Mesothelial cell of epicardium (in vitro differentiated cells): ENCODE results near the gene KANSL2. TPM values are rescaled to one million over a fixed set of nuclear protein-coding genes. Genes with fewer than 3 reads are reported as not detected.

ENCODE experiments used
- DNase-seq, 2 experiments: peaks; one replicate each; pipeline ENCODE4 v3.0.0; 2021; ENCODE audit warnings: low spot score in 2 of 2; ENCODE audit not compliant: unreplicated experiment in 2 of 2
- H3K27ac Mint-ChIP-seq: 2 replicates; pipeline ENCODE4 v1.8.0; 2021; ENCODE audit warnings: mixed read lengths
- H3K27me3 Mint-ChIP-seq: 2 replicates; pipeline ENCODE4 v1.8.0; 2021; ENCODE audit warnings: low read depth, mixed read lengths
- H3K36me3 Mint-ChIP-seq: 2 replicates; pipeline ENCODE4 v1.8.0; 2021; ENCODE audit warnings: mixed read lengths
- H3K4me1 Mint-ChIP-seq: 2 replicates; pipeline ENCODE4 v1.8.0; 2021; ENCODE audit warnings: mixed read lengths
- H3K4me3 Mint-ChIP-seq: 2 replicates; pipeline ENCODE4 v1.8.0; 2021; ENCODE audit warnings: mild to moderate bottlenecking, moderate library complexity, mixed read lengths
- H3K9me3 Mint-ChIP-seq: 2 replicates; pipeline ENCODE4 v1.8.0; 2021; ENCODE audit warnings: mixed read lengths
- total RNA-seq: library from RNA; stranded (reverse); gene quantifications from 3 replicates; pipeline ENCODE4 v1.2.1, GENCODE V29; 2021
- TF ChIP-seq, protein P1 (sequence below): fragments of 200-600 bp; sonication (generic); IDR thresholded peaks from one replicate; pipeline ENCODE4 v1.5.0; 2021; ENCODE audit warnings: antibody characterized with exemption; ENCODE audit not compliant: unreplicated experiment

Gene KANSL2
- total RNA-seq, 1 donor from 2014 or later = 48.4 TPM

DNA sequence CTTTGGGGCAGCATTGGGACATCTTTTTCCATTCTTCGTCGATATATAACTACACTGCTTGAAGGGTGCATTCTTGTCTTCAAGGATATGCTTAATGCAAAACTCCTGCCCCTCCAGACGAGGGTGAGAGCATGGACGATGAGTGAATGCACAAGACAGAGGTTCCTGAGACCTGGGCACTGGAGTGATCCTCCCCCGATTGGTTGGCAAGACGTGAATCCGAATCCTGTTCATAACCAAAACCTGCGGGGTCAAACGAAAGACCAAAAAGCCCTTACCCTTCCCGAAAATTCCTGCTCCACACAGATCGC is 684 bp downstream of the KANSL2 start:
- TF ChIP-seq, protein P1, sequence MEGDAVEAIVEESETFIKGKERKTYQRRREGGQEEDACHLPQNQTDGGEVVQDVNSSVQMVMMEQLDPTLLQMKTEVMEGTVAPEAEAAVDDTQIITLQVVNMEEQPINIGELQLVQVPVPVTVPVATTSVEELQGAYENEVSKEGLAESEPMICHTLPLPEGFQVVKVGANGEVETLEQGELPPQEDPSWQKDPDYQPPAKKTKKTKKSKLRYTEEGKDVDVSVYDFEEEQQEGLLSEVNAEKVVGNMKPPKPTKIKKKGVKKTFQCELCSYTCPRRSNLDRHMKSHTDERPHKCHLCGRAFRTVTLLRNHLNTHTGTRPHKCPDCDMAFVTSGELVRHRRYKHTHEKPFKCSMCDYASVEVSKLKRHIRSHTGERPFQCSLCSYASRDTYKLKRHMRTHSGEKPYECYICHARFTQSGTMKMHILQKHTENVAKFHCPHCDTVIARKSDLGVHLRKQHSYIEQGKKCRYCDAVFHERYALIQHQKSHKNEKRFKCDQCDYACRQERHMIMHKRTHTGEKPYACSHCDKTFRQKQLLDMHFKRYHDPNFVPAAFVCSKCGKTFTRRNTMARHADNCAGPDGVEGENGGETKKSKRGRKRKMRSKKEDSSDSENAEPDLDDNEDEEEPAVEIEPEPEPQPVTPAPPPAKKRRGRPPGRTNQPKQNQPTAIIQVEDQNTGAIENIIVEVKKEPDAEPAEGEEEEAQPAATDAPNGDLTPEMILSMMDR = no peak
- peaks cover 17% of the 10 kb centered on the region for H3K36me3 Mint-ChIP-seq
- peaks cover 37% of the 10 kb centered on the region for H3K4me1 Mint-ChIP-seq
- peak overlapping the region; percentile 99 for H3K4me3 Mint-ChIP-seq
- no peak for DNase-seq
- no peaks in the 10 kb centered on the region for H3K9me3 Mint-ChIP-seq
- no peaks in the 10 kb centered on the region for H3K27me3 Mint-ChIP-seq
- peak overlapping the region; percentile 99 for H3K27ac Mint-ChIP-seq

DNA sequence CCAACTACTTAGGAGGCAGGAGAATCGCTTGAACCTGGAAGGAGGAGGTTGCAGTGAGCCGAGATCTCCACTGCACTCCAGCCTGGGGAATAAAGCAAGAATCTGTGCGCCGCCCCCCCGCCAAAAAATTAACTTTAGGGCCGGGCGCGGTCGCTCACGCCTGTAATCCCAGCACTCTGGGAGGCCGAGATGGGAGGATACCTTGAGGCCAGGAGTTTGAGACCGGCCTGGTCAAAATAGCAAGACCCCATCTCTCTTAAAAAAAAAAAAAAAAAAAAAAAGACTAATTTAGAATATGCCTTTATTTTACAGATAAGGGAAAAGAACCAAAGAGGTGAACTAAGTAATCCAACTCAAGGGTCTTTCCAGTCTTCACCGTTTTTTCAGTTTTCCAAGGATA is 1.2 kb downstream of the KANSL2 start:
- Mint-ChIP-seq H3K36me3 (peaks cover 17% of the 10 kb centered on the region), H3K27ac (peak overlapping the region; percentile 99), H3K27me3 (no peaks in the 10 kb centered on the region), H3K4me3 (peak overlapping the region; percentile 99), H3K9me3 (no peaks in the 10 kb centered on the region), H3K4me1 (peaks cover 37% of the 10 kb centered on the region)
- TF ChIP-seq, protein P1 = no peak
- DNase-seq = no peak

DNA sequence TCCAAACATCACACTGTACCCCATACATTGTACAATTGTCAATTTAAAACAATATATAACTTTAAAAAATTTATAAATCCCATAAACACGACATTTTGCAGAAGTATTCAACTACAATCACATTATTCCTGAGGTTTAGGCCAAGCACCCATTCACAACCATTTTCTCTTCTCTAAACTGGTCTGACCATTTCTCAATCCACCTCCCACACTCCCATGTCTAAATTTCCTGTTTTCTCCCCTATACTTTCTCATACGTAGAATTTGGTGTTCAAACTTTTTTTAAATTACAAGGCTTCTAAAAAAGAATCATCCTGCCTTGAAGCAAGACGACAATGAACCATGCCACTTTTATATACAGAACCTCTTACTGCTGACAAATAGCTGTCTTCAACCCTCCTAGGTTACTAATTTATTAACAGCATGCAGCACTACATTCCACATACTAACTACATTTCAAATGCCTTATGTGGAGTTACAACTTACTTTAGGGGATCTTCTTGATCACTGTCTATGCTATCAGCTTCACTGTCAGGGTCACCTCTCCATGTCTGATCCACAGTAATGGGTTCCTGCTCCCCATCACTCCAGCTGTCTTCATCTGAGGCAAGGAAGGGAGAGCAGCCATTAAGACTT is 3.4 kb downstream of the KANSL2 start:
- Mint-ChIP-seq H3K36me3 (peaks cover 19% of the 10 kb centered on the region), H3K27me3 (no peaks in the 10 kb centered on the region), H3K4me1 (peaks cover 37% of the 10 kb centered on the region), H3K9me3 (no peaks in the 10 kb centered on the region), H3K4me3 (peak overlapping the region; percentile 63), H3K27ac (peak overlapping the region; percentile 91)
- DNase-seq = no peak
- TF ChIP-seq, protein P1 = no peak

DNA sequence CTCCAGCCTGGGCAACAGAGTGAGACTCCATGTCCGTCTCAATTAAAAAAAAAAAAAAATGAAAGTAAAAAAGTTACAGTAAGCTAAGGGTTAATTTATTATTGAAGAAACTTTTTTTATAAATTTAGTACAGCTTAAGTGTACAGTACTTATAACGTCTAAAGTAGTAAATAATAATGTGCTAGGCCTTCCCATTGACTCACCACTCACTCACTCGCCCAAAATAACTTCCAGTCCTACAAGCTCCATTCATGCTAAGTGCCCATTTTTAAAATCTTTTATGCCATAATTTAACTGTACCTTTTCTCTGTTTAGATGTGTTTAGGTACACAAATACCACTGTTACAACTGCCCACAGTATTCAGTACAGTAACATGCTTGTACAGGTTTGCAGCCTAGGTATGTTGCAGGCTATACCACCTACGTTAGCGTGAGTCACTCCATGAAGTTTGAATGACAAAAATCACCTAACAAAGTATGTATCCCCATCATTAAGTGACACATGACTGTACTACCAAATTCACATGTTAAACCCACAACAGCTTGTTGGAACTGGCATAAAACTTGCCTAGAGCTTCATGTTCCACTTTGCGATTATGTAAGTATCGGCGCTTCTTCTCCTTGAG is 10.7 kb downstream of the KANSL2 start:
- no peaks in the 10 kb centered on the region for H3K4me1 Mint-ChIP-seq
- no peak overlapping the region for H3K4me3 Mint-ChIP-seq
- no peaks in the 10 kb centered on the region for H3K9me3 Mint-ChIP-seq
- no peaks in the 10 kb centered on the region for H3K27me3 Mint-ChIP-seq
- DNase-seq = no peak
- H3K27ac Mint-ChIP-seq = no peak overlapping the region
- peaks cover 21% of the 10 kb centered on the region for H3K36me3 Mint-ChIP-seq
- TF ChIP-seq, protein P1 = no peak

DNA sequence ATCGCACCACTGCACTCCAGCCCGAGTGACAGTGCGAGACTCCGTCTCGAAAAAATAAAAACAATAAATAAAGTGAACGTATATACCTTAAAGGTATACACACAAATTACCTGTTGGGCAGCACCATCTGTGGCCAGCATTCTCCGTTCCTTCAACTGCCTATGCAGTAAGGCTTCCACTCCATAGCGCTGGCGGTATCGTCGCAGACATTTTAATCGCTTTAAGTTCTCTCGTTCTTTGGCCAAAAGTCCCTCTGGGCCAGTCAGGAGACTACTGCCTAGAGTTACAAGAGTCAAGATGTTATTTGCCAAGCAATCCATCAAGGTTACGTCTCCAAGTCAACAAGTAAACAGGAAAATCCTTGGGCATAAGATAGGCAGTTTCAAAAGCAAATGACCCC is 13.0 kb downstream of the KANSL2 start:
- Mint-ChIP-seq H3K27me3 (no peaks in the 10 kb centered on the region), H3K9me3 (no peaks in the 10 kb centered on the region), H3K36me3 (peaks cover 28% of the 10 kb centered on the region), H3K27ac (no peak overlapping the region), H3K4me3 (no peak overlapping the region), H3K4me1 (no peaks in the 10 kb centered on the region)
- no peak for DNase-seq
- TF ChIP-seq, protein P1 = no peak
